AG09319 (cell line): ENCODE results near the gene IL1B.
A peak's percentile ranks its signal among the peaks of the same experiment; 100 is the strongest.

Experiments used
- DNase-seq: peaks from one replicate; pipeline ENCODE4 v3.0.0-alpha.2; 2010; ENCODE audit warnings: low read depth; ENCODE audit errors: extremely low read depth
- CTCF ChIP-seq: IDR thresholded peaks from 2 replicates; pipeline ENCODE4 v1.5.1; 2011; ENCODE audit warnings: low read depth, mild to moderate bottlenecking, inconsistent platforms, low read length, moderate library complexity

IL1B gene

DNA sequence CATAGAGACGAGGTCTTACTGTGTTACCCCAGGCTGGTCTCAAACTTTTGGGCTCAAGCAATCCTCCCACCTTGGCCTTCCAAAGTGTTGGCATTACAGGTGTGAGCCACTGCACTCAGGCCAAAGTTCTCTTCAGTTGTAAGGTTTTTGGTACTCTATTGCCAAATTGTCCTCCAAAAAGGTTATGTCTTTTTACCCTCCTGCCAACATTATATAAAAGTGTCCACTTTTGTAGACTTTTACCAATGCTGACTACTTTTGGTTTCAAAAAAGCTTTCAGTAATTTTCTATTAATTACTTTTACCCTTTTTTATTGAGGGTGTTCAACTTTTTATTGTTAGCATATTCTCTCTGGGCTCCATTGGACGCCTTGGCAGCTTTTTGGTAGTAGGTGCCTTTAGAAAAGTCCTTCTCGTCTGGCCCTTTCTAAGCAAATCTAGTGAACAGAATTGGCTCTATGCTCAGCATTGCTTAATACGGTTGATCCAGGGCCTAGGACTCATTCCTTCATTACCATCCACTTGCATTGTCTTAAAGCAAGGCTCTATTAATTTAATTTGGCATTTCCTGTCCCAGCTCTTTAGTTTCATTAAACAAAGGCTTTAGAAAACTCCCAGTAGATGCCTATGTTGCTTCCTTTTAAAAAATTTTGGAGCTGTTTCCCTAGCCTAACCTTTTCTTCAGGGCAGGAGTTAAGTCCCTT is 35.5 kb downstream of the IL1B start:
- TF ChIP-seq CTCF: no peak
- no peak for DNase-seq

DNA sequence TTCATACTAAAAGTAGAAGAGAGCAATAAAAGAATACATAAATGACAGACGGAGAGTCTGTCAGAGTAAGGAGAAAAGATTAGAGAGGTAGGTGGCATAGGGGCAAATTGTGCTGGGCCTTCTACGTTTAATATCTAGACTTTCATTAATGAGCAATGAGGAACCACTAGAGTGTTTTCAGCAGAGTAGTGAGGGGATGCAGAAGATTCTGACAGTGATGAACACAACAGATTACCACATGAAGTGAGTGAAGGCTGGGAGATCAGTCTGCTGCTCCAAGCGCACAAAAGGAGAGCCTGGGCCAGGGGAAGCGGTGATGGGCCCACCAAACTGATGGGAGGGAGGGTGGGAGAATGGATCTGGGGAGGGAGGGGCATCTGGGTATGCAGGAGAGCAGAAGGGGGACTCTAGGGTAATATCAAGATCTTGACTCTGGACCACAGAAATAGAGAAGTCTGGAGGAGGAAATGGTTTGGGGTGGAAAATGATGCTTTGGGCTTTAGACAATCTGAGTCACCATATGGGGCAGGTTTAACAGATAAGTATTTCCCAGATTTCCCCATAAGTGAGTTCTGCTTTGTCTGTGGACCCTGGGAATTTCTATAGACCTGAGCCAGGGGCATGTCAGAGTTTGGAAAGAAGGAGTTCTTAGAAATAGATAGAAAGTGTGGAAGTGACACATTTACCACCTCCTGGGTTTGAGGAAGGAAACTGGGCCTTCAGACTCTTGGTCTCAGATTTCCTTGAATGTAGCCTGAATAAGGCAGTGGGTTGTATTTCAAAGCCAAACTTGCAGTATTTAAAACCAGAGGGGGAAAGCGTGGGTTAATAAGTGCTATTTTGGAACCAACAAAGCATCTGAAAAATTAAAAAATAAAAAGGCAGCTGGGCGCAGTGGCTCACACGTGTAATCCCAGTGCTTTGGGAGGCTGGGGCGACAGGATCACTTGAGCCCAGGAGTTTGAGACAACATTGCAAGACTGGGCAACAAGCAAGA is 37.3 kb downstream of the IL1B start:
- no peak for DNase-seq
- TF ChIP-seq CTCF: no peak

- no peak for DNase-seq
- TF ChIP-seq CTCF: no peak
Measured at GRCh38 chr2:112796486-112796885, 40.1 kb downstream of the IL1B start.

DNA sequence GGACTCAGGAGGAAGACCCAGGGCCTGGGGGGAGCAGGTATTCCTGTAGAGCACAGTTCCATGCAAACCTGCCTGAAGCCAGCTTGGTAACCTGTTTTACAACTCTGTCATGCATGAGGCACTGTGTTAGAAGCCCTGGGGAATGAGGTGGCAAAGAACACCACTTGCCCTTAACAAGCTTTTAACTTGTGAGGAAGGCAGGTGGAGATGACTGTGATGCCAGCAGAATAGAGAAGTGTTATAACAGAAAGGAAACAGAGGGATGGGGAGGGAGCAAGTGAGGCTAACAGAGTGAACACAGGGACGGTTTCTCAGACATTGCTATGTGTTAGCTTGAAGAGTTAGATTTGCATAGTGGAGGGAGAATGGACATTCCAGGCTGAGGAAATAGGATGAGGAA is 40.8 kb downstream of the IL1B start:
- DNase-seq: no peak
- no peak for TF ChIP-seq CTCF

GRCh38 chr2:112794841-112795240 is 41.7 kb downstream of the IL1B start:
- no peak for DNase-seq
- no peak for TF ChIP-seq CTCF

- no peak for TF ChIP-seq CTCF
- peak; percentile 38 for DNase-seq
Measured at GRCh38 chr2:112794131-112794733, 42.3 kb downstream of the IL1B start.
